Measurements from ENCODE around the gene TUBA3E. TPM values are rescaled to one million over a fixed set of nuclear protein-coding genes. Genes with fewer than 3 reads are reported as not detected.
A peak's percentile ranks its signal among the peaks of the same experiment; 100 is the strongest.
"Not testable (repeated sequence)": the region's sequence is repeated elsewhere in the genome, so short reads cannot be mapped to it uniquely, and the experiment has no call there.

TUBA3E gene
- total RNA-seq, 2 donors from 2014 or later, result 1.6 to 9.5 TPM

- no peaks in the 10 kb centered on the region for H3K4me1 ChIP-seq
- no peak overlapping the region for H3K27ac ChIP-seq
- no peaks in the 10 kb centered on the region for H3K9me3 ChIP-seq
- H3K36me3 ChIP-seq, result peaks cover 57% of the 10 kb centered on the region
- no peaks in the 10 kb centered on the region for H3K27me3 ChIP-seq
- DNase-seq (ENCODE audit: low spot score), result no peak
- H3K4me3 ChIP-seq, result no peak overlapping the region
- no peak for TF ChIP-seq CTCF (IDR thresholded peaks at IDR 0.05)
These were observed 28.3 kb downstream of the TUBA3E start for GRCh38 chr2:130169896-130170295.

DNA sequence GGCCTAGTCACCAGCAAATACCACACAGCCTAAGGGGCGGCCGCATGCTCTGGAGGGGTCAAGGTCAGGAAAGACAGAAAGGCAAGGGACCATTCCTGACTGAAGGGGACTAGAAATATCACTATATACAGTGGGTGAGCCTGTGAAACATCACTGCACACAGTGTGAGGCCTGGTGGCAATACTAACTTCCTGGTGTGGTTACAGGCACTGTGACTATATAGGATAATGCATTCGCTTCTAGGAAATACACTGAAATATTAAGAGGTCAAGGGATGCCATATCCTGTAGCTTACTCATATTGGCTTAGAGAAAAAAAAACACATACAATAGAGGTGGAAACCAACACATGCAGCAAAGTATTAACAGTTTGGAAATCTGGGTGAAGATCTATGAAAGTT, 29.1 kb downstream of the TUBA3E start:
- not testable (repeated sequence) for H3K9me3 ChIP-seq; DNase-seq (ENCODE audit: low spot score); H3K4me1 ChIP-seq; H3K27me3 ChIP-seq; H3K4me3 ChIP-seq; H3K27ac ChIP-seq
- peaks cover 58% of the 10 kb centered on the region for H3K36me3 ChIP-seq

GRCh38 chr2:130166611-130167010, 31.6 kb downstream of the TUBA3E start:
- H3K4me1 ChIP-seq; H3K27ac ChIP-seq; H3K9me3 ChIP-seq; DNase-seq (ENCODE audit: low spot score); H3K27me3 ChIP-seq; H3K4me3 ChIP-seq: not testable (repeated sequence)
- peaks cover 50% of the 10 kb centered on the region for H3K36me3 ChIP-seq

DNA sequence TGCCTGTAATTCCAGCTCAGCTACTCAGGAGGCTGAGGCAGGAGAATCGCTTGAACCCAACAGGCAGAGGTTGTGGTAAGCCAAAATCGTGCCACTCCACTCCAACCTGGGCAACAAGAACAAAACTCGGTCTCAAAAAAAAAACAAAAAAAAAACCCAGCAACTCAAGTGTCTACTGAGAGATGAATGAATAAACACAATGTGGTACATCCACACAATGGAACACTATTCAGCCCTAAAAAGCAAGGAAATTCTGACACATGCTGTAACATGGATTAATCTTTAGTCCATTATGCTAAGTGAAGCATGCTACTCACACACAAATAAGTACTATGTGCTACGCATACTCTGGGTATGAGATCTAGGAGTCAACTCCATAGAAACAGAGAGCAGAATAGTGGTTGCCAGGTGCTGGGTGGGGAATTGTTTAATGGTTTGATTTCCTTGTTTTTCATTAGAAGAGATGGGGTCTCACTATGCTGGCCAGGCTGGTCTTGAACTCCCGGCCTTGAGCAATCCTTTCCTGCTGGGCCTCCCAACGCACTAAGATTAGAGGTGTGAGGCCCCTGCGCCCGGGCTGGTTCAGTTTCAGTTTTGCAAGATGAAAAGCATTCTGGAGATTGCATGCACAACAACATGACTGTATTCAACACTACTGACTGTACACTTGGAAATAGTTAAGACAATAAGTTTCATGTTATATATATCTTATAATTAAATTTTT, 32.8 kb downstream of the TUBA3E start:
- Histone ChIP-seq H3K9me3 (no peaks in the 10 kb centered on the region), H3K4me1 (peaks cover 0 to 4% of the 10 kb centered on the region in 2 donors), H3K27ac (no peak overlapping the region), H3K4me3 (no peak overlapping the region), H3K27me3 (no peaks in the 10 kb centered on the region), H3K36me3 (peaks cover 41% of the 10 kb centered on the region)
- TF ChIP-seq CTCF (IDR thresholded peaks at IDR 0.05), result no peak
- no peak for DNase-seq (ENCODE audit: low spot score)

DNA sequence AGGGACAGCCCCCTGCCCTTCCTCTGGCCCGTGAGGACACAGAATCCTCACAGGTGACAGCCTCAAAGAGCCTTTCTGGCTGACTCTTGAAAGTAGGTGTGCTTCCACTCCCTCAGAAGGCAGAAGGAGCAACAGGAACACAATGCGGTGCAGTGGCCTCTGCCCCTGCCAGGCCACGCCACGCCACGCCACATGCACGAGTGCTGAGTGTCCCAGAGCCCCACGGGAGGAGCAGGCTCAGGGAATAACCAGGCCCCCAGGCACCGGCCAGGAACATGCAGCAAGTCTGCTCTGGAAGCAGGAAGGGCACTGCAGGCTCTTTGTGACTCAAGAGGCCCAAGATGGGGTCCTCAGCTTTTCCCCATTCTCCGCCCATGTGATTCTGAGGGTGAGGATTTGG, 35.3 kb downstream of the TUBA3E start:
- peaks cover 38% of the 10 kb centered on the region for H3K36me3 ChIP-seq
- H3K4me1 ChIP-seq, result peaks cover 0 to 4% of the 10 kb centered on the region in 2 donors
- no peaks in the 10 kb centered on the region for H3K27me3 ChIP-seq
- no peak for TF ChIP-seq CTCF (IDR thresholded peaks at IDR 0.05)
- no peak for DNase-seq (ENCODE audit: low spot score)
- H3K27ac ChIP-seq, result no peak overlapping the region
- H3K4me3 ChIP-seq, result no peak overlapping the region
- no peaks in the 10 kb centered on the region for H3K9me3 ChIP-seq

- H3K4me1 ChIP-seq; DNase-seq (ENCODE audit: low spot score): not testable (repeated sequence)
- peaks cover 33% of the 10 kb centered on the region for H3K36me3 ChIP-seq
These were observed 35.8 kb downstream of the TUBA3E start for GRCh38 chr2:130162486-130162885.

GRCh38 chr2:130160838-130161705, 37.2 kb downstream of the TUBA3E start:
- DNase-seq (ENCODE audit: low spot score), result not testable (repeated sequence)

More at GRCh38 chr2:130162486-130162885, 35.8 kb downstream of the TUBA3E start:
- not testable (repeated sequence) for H3K9me3 ChIP-seq, H3K4me3 ChIP-seq, H3K27ac ChIP-seq, H3K27me3 ChIP-seq

More at GRCh38 chr2:130160838-130161705, 37.2 kb downstream of the TUBA3E start:
- H3K9me3 ChIP-seq, H3K4me3 ChIP-seq, H3K4me1 ChIP-seq, H3K27me3 ChIP-seq: not testable (repeated sequence)
- Histone ChIP-seq H3K36me3 (peaks cover 25% of the 10 kb centered on the region), H3K27ac (peak overlapping the region; percentile 26 to 61)
